HepG2 (cell line): ENCODE data around the gene CLCN1. TPM values are rescaled to one million over a fixed set of nuclear protein-coding genes. Genes with fewer than 3 reads are reported as not detected.

Experiments
- CBX2 ChIP-seq, 2 experiments: fragments of 200-600 bp in 1 of 2; sonication (generic); formaldehyde crosslinking in 1 of 2; IDR thresholded peaks; 2 replicates each; pipeline versions ENCODE4 v1.7.0 to v1.8.1; 2018 to 2022; ENCODE audit warnings: low read depth in 2 of 2, low read length in 1 of 2, mild to moderate bottlenecking in 1 of 2, missing genetic modification reagents in 1 of 2
- ETV5 ChIP-seq: IDR thresholded peaks from 2 replicates; pipeline ENCODE4 v1.6.1; 2018; ENCODE audit warnings: missing biosample characterization, missing genetic modification reagents, inconsistent platforms, borderline replicate concordance
- FOXP1 ChIP-seq, 2 experiments: fragments of 450-650 bp in 1 of 2; IDR thresholded peaks; 2 replicates each; pipeline ENCODE4 v1.6.1; 2017 to 2018; ENCODE audit warnings: antibody characterized with exemption in 1 of 2
- GFI1 ChIP-seq: sonication (generic); formaldehyde crosslinking; IDR thresholded peaks from 2 replicates; pipeline ENCODE4 v1.5.0; 2020; ENCODE audit warnings: missing genetic modification reagents, mild to moderate bottlenecking, borderline replicate concordance
- HOXA5 ChIP-seq: sonication (generic); formaldehyde crosslinking; IDR thresholded peaks from 2 replicates; pipeline ENCODE4 v1.4.0; 2020; ENCODE audit warnings: missing genetic modification reagents
- MED1 ChIP-seq: sonication (generic); formaldehyde crosslinking; IDR thresholded peaks from 2 replicates; pipeline ENCODE4 v1.4.0; 2020; ENCODE audit warnings: missing genetic modification reagents
- NCOR1 ChIP-seq: fragments of 200-600 bp; sonication (generic); IDR thresholded peaks from 2 replicates; pipeline ENCODE4 v1.7.0; 2017; ENCODE audit warnings: antibody characterized with exemption, low read length, borderline replicate concordance
- NFKBIZ ChIP-seq: IDR thresholded peaks from 2 replicates; pipeline ENCODE4 v1.6.1; 2018; ENCODE audit warnings: missing genetic modification reagents, missing compliant biosample characterization
- NONO ChIP-seq, 2 experiments: fragments of 450-650 bp in 1 of 2; sonication (generic) in 1 of 2; formaldehyde crosslinking in 1 of 2; IDR thresholded peaks in 1 of 2; conservative IDR thresholded peaks in 1 of 2; 2 replicates each; pipeline versions ENCODE4 v1.6.1 to v1.8.0; 2017 to 2022; ENCODE audit warnings: mild to moderate bottlenecking in 1 of 2, missing genetic modification reagents in 1 of 2, moderate library complexity in 1 of 2
- PITX1 ChIP-seq: sonication (generic); formaldehyde crosslinking; IDR thresholded peaks from 2 replicates; pipeline ENCODE4 v1.5.1; 2020; ENCODE audit warnings: mild to moderate bottlenecking, missing genetic modification reagents
- RXRA ChIP-seq: sonication (generic); formaldehyde crosslinking; IDR thresholded peaks from 2 replicates; pipeline ENCODE4 v1.5.1; 2020; ENCODE audit warnings: missing genetic modification reagents
- SAP130 ChIP-seq: IDR thresholded peaks from 2 replicates; pipeline ENCODE4 v1.6.1; 2016; ENCODE audit warnings: low read depth
- SOX5 ChIP-seq: IDR thresholded peaks from 2 replicates; pipeline ENCODE4 v1.6.1; 2016; ENCODE audit warnings: borderline replicate concordance
- SP1 ChIP-seq, 2 experiments: fragments of 450-650 bp in 1 of 2; sonication (generic) in 1 of 2; formaldehyde crosslinking in 1 of 2; IDR thresholded peaks; 2 replicates each; pipeline versions ENCODE4 v1.4.0 to v1.6.1; 2016 to 2020; ENCODE audit warnings: missing genetic modification reagents in 1 of 2
- TARDBP ChIP-seq: sonication (generic); formaldehyde crosslinking; IDR thresholded peaks from 2 replicates; pipeline ENCODE4 v1.8.0; 2022; ENCODE audit warnings: mild to moderate bottlenecking, missing genetic modification reagents
- ZKSCAN8 ChIP-seq: IDR thresholded peaks from 2 replicates; pipeline ENCODE4 v1.6.1; 2016; ENCODE audit warnings: borderline replicate concordance, missing genetic modification reagents, missing compliant biosample characterization
- ZNF337 ChIP-seq: sonication (generic); formaldehyde crosslinking; IDR thresholded peaks from 2 replicates; pipeline ENCODE4 v1.5.1; 2020; ENCODE audit warnings: missing genetic modification reagents, low read depth, mild to moderate bottlenecking, borderline replicate concordance
- ZNF44 ChIP-seq: sonication (generic); formaldehyde crosslinking; IDR thresholded peaks from 2 replicates; pipeline ENCODE4 v1.5.1; 2020; ENCODE audit warnings: mild to moderate bottlenecking, missing genetic modification reagents
- ZNF446 ChIP-seq: sonication (generic); formaldehyde crosslinking; IDR thresholded peaks from 2 replicates; pipeline ENCODE4 v1.5.0; 2020; ENCODE audit warnings: mild to moderate bottlenecking, missing genetic modification reagents
- ZNF547 ChIP-seq: sonication (generic); formaldehyde crosslinking; IDR thresholded peaks from 2 replicates; pipeline ENCODE4 v1.5.1; 2020; ENCODE audit warnings: mild to moderate bottlenecking, missing genetic modification reagents
- polyA plus RNA-seq, 8 experiments: library from polyadenylated mRNA; depleted of rRNA in 3 of 8; stranded (reverse) in 7 of 8; unstranded in 1 of 8; fragments of >200 nt; fragmentation: Illumina TruSeq in 4 of 8; extraction: Trizol in 4 of 8; gene quantifications; 2 replicates each; pipeline versions ENCODE4 v1.2.1 to v1.2.3, GENCODE V29; 2011 to 2016; ENCODE audit warnings: low read depth in 4 of 8, missing spikeins in 1 of 8, mixed read lengths in 1 of 8; ENCODE audit not compliant: insufficient read depth in 1 of 8
- total RNA-seq, 5 experiments: library from RNA; depleted of rRNA; stranded (reverse); fragments of >200 nt; fragmentation: Illumina TruSeq; extraction: Trizol; gene quantifications; 2 replicates each; pipeline ENCODE4 v1.2.3, GENCODE V29; 2016; ENCODE audit warnings: low read depth in 1 of 5
- TF ChIP-seq, protein P1 (sequence below): sonication (generic); formaldehyde crosslinking; IDR thresholded peaks from 2 replicates; pipeline ENCODE4 v1.5.1; 2020; ENCODE audit warnings: missing genetic modification reagents, mild to moderate bottlenecking, borderline replicate concordance
- TF ChIP-seq, protein P2 (sequence below), 2 experiments: fragments of 450-650 bp in 1 of 2; sonication (generic) in 1 of 2; formaldehyde crosslinking; IDR thresholded peaks; 2 replicates each; pipeline versions ENCODE4 v1.5.0 to v1.8.0; 2020 to 2022; ENCODE audit warnings: mild to moderate bottlenecking in 1 of 2, missing genetic modification reagents in 1 of 2
- TF ChIP-seq, protein P3 (sequence below): IDR thresholded peaks from 2 replicates; pipeline ENCODE4 v1.6.1; 2016; ENCODE audit warnings: missing compliant biosample characterization, missing genetic modification reagents, borderline replicate concordance

Gene CLCN1
- total and polyA plus RNA-seq, 2 of the 13 experiments (the other 11 are each of a cell fraction or from before 2014, with no cell fraction given), result 0.01 TPM; not detected in 1

DNA sequence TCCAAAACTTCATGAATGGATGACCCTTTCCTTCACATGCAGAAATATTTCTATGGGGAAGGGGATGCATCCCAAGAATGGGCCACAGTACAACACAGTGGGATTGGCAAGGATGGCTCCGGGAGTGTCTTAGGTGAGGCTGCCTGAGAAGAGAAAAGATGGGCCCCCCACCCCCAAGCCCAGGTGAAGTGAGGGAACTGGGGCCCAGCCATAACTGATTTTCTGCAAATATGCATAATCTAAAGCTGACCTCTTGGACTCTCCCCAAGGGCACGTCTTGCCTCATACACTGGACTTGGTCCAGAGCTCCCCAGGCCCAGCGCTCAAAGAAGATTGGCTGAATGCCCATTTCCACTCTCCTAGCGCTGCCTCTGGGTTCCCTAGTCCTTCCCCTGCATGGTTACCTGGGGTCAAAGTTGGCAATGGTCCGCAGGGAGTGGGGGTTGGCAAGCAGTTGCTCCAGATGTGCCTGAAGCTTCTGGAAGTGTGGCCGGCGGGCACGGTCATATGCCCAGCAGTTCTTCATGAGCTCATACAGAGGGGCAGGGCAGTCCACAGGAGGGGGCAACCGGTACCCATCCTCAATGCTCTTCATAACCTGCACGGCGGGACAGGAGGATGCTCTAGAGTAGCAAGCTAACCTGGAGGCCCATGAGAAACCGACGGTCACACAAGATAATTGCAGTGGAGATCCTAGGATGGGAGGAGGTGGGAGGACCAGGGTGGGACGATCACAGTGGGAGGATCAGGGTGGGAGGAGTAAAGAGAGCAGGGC lies 77.5 kb downstream of the CLCN1 start (continued):
- 0 out of 2 replicates have a peak, but pooled peaks have one; percentile 40 for TF ChIP-seq ZKSCAN8 (CRISPR knock-in tag)
- TF ChIP-seq SAP130 (CRISPR knock-in tag), result peak; percentile 77
- TF ChIP-seq ZNF547 (CRISPR knock-in tag), result 0 out of 2 replicates have a peak, but pooled peaks have one; percentile 55
- TF ChIP-seq NFKBIZ, result peak; percentile 57; the same call in 1 of the 2 replicates
- peak; percentile 14; the same call in 1 of the 2 replicates for TF ChIP-seq ETV5 (CRISPR knock-in tag)
- no peak for TF ChIP-seq FOXP1 (IDR thresholded peaks at IDR 0.05)
- peak; percentile 8; the same call in 1 of the 2 replicates for TF ChIP-seq FOXP1 (CRISPR knock-in tag; IDR thresholded peaks at IDR 0.05)
- no peak for TF ChIP-seq SP1 (IDR thresholded peaks at IDR 0.05)
- no peak for TF ChIP-seq SP1 (CRISPR knock-in tag; IDR thresholded peaks at IDR 0.05)
- no peak for TF ChIP-seq CBX2 (IDR thresholded peaks at IDR 0.05; ENCODE audit: low read depth, low read length)
- no peak for TF ChIP-seq CBX2 (CRISPR knock-in tag; IDR thresholded peaks at IDR 0.05; ENCODE audit: low read depth)
- 0 out of 2 replicates have a peak, but pooled peaks have one; percentile 58 for TF ChIP-seq ZNF44 (CRISPR knock-in tag)
- TF ChIP-seq RXRA (CRISPR knock-in tag), result peak; percentile 93
- TF ChIP-seq HOXA5 (CRISPR knock-in tag), result no peak; the same call in 1 of the 2 replicates
- TF ChIP-seq, protein P1, sequence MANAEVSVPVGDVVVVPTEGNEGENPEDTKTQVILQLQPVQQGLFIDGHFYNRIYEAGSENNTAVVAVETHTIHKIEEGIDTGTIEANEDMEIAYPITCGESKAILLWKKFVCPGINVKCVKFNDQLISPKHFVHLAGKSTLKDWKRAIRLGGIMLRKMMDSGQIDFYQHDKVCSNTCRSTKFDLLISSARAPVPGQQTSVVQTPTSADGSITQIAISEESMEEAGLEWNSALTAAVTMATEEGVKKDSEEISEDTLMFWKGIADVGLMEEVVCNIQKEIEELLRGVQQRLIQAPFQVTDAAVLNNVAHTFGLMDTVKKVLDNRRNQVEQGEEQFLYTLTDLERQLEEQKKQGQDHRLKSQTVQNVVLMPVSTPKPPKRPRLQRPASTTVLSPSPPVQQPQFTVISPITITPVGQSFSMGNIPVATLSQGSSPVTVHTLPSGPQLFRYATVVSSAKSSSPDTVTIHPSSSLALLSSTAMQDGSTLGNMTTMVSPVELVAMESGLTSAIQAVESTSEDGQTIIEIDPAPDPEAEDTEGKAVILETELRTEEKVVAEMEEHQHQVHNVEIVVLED (CRISPR knock-in tag), result peak; percentile 34; the same call in 1 of the 2 replicates
- no peak for TF ChIP-seq ZNF337 (CRISPR knock-in tag)
- TF ChIP-seq SOX5 (CRISPR knock-in tag), result peak; percentile 78
- TF ChIP-seq, protein P2, sequence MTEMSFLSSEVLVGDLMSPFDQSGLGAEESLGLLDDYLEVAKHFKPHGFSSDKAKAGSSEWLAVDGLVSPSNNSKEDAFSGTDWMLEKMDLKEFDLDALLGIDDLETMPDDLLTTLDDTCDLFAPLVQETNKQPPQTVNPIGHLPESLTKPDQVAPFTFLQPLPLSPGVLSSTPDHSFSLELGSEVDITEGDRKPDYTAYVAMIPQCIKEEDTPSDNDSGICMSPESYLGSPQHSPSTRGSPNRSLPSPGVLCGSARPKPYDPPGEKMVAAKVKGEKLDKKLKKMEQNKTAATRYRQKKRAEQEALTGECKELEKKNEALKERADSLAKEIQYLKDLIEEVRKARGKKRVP (CRISPR knock-in tag; IDR thresholded peaks at IDR 0.05), result peak in 1 of 2 experiments; percentile 65; a peak in 1 of 4 replicates
- peak; percentile 64 for TF ChIP-seq PITX1 (CRISPR knock-in tag)
- peak; percentile 45; the same call in 1 of the 2 replicates for TF ChIP-seq GFI1 (CRISPR knock-in tag)
- TF ChIP-seq, protein P3, sequence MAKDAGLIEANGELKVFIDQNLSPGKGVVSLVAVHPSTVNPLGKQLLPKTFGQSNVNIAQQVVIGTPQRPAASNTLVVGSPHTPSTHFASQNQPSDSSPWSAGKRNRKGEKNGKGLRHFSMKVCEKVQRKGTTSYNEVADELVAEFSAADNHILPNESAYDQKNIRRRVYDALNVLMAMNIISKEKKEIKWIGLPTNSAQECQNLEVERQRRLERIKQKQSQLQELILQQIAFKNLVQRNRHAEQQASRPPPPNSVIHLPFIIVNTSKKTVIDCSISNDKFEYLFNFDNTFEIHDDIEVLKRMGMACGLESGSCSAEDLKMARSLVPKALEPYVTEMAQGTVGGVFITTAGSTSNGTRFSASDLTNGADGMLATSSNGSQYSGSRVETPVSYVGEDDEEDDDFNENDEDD (CRISPR knock-in tag), result no peak
- peak; percentile 90 for TF ChIP-seq NCOR1
- TF ChIP-seq MED1 (CRISPR knock-in tag), result peak; percentile 83
- TF ChIP-seq ZNF446 (CRISPR knock-in tag), result peak; percentile 56; the same call in 1 of the 2 replicates
- TF ChIP-seq NONO (IDR thresholded peaks at IDR 0.05), result no peak
- peak; percentile 81 for TF ChIP-seq NONO (CRISPR knock-in tag; conservative IDR thresholded peaks at IDR 0.05)
- peak; percentile 73 for TF ChIP-seq TARDBP (CRISPR knock-in tag)
